ENCODE data around the gene USP8.

DNA sequence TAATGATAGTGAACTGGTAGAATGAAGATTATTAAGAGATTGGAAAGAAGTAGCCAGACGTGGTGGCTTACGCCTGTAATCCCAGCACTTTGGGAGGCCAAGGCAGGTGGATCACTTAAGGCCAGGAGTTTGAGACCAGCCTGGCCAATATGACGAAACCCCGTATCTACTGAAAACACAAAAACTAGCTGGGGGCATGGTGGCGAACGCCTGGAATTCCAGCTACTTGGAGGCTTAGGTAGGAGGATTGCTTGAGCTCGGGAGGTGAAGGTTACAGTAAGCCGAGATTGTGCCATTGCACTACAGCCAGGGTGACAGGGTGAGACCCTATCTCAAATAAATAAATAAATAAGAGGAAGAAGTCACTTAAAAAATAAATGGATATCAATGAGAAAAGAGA is 14.0 kb downstream of the USP8 start:
- TF ChIP-seq CEBPB (IDR thresholded peaks at IDR 0.05; ENCODE audit: low read depth, low read length) (no peak), RFX5 (IDR thresholded peaks at IDR 0.05; ENCODE audit: low read depth, low read length) (no peak), NFE2L2 (IDR thresholded peaks at IDR 0.05; ENCODE audit: low read depth, low read length) (no peak), POLR2A (IDR thresholded peaks at IDR 0.05; ENCODE audit: low read depth, low read length) (no peak), RAD21 (IDR thresholded peaks at IDR 0.05; ENCODE audit: low read length) (no peak), CHD1 (IDR thresholded peaks at IDR 0.05; ENCODE audit: low read depth, low read length) (no peak)
- TF ChIP-seq, protein P1, sequence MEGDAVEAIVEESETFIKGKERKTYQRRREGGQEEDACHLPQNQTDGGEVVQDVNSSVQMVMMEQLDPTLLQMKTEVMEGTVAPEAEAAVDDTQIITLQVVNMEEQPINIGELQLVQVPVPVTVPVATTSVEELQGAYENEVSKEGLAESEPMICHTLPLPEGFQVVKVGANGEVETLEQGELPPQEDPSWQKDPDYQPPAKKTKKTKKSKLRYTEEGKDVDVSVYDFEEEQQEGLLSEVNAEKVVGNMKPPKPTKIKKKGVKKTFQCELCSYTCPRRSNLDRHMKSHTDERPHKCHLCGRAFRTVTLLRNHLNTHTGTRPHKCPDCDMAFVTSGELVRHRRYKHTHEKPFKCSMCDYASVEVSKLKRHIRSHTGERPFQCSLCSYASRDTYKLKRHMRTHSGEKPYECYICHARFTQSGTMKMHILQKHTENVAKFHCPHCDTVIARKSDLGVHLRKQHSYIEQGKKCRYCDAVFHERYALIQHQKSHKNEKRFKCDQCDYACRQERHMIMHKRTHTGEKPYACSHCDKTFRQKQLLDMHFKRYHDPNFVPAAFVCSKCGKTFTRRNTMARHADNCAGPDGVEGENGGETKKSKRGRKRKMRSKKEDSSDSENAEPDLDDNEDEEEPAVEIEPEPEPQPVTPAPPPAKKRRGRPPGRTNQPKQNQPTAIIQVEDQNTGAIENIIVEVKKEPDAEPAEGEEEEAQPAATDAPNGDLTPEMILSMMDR (conservative IDR thresholded peaks at IDR 0.05; ENCODE audit: low read depth, low read length): no peak
